PC-3 (cell line): Measurements from ENCODE around the gene DYSF. TPM values are rescaled to one million over a fixed set of nuclear protein-coding genes. Genes with fewer than 3 reads are reported as not detected.

Source experiments
- ATAC-seq: fragments of 200-7000 bp; cut with Tn5 transposase; 2 replicates; pipeline ENCODE4 v1.9.1; 2020; ENCODE audit warnings: mild to moderate bottlenecking, moderate library complexity
- BruUV-seq: library from RNA; stranded (reverse); fragments of 400-500 nt; replicated peaks from 2 replicates; lab custom pipeline; 2021; lab: Mats Ljungman, UMichigan
- CTCF ChIA-PET: fragments of 300-600 bp; sonication (Branson Sonifier 250); formaldehyde crosslinking; loops from one replicate; lab custom pipeline; 2022; ENCODE audit warnings: antibody characterized with exemption; lab: Charles Lee
- POLR2A ChIA-PET: fragments of 300-600 bp; sonication (Branson Sonifier 250); formaldehyde crosslinking; loops from one replicate; lab custom pipeline; 2022; ENCODE audit warnings: antibody characterized with exemption; ENCODE audit not compliant: unreplicated experiment; lab: Charles Lee
- DNase-seq: peaks from one replicate; pipeline ENCODE4 v3.0.0-alpha.2; 2015
- H2AFZ ChIP-seq: fragments of 300-600 bp; sonication (generic); 2 replicates; pipeline ENCODE4 v1.6.0; 2016; ENCODE audit warnings: antibody characterized with exemption, low read length
- H3F3A ChIP-seq: fragments of 300-600 bp; sonication (generic); one replicate; pipeline ENCODE4 v1.6.0; 2017; ENCODE audit warnings: antibody characterized with exemption, low read length, control low read depth, mild to moderate bottlenecking; ENCODE audit not compliant: unreplicated experiment
- H3K27ac ChIP-seq: fragments of 300-600 bp; sonication (generic); 2 replicates; pipeline ENCODE4 v1.5.1; 2016; ENCODE audit warnings: mild to moderate bottlenecking, low read length
- H3K27me3 ChIP-seq: fragments of 300-600 bp; sonication (generic); 2 replicates; pipeline ENCODE4 v1.6.1; 2016; ENCODE audit warnings: low read length, mixed read lengths
- H3K36me3 ChIP-seq: fragments of 300-600 bp; sonication (generic); 2 replicates; pipeline ENCODE4 v1.6.1; 2016; ENCODE audit warnings: low read depth, mixed run types, low read length, mixed read lengths
- H3K4me1 ChIP-seq: fragments of 300-600 bp; sonication (generic); 2 replicates; pipeline ENCODE4 v1.5.1; 2016; ENCODE audit warnings: low read length; ENCODE audit not compliant: insufficient read depth
- H3K4me2 ChIP-seq: fragments of 300-600 bp; sonication (generic); 2 replicates; pipeline ENCODE4 v1.6.0; 2016; ENCODE audit warnings: low read length
- H3K4me3 ChIP-seq: fragments of 300-600 bp; sonication (generic); 2 replicates; pipeline ENCODE4 v1.5.1; 2016; ENCODE audit warnings: mild to moderate bottlenecking, low read length, mixed read lengths
- H3K79me2 ChIP-seq: fragments of 300-600 bp; sonication (generic); 2 replicates; pipeline ENCODE4 v1.6.1; 2017; ENCODE audit warnings: low read length, mixed read lengths
- H3K9ac ChIP-seq: fragments of 300-600 bp; sonication (generic); 2 replicates; pipeline ENCODE4 v1.6.0; 2016; ENCODE audit warnings: mild to moderate bottlenecking, low read length
- H3K9me2 ChIP-seq: fragments of 300-600 bp; sonication (generic); replicated peaks from 2 replicates; pipeline ENCODE4 v1.6.1; 2016; ENCODE audit warnings: mixed run types, low read length, mixed read lengths
- H3K9me3 ChIP-seq: fragments of 300-600 bp; sonication (generic); 2 replicates; pipeline ENCODE4 v1.6.1; 2016; ENCODE audit warnings: low read length, mixed read lengths
- H4K20me1 ChIP-seq: fragments of 300-600 bp; sonication (generic); 2 replicates; pipeline ENCODE4 v1.6.1; 2016; ENCODE audit warnings: low read length, mixed read lengths
- CTCF ChIP-seq: fragments of 300-600 bp; sonication (generic); conservative IDR thresholded peaks from 2 replicates; pipeline ENCODE4 v1.5.1; 2017; ENCODE audit warnings: antibody characterized with exemption, low read depth, mild to moderate bottlenecking, low read length
- EZH2 ChIP-seq: fragments of 300-600 bp; sonication (generic); IDR thresholded peaks from one replicate; pipeline ENCODE4 v1.6.1; 2017; ENCODE audit warnings: antibody characterized with exemption, mild to moderate bottlenecking, low read length; ENCODE audit not compliant: unreplicated experiment
- EZH2phosphoT487 ChIP-seq: fragments of 300-600 bp; sonication (generic); IDR thresholded peaks from 2 replicates; pipeline ENCODE4 v1.6.1; 2018; ENCODE audit warnings: mild to moderate bottlenecking, antibody characterized with exemption, low read length, borderline replicate concordance
- intact Hi-C: fragments of 100-400 bp; cut with micrococcal nuclease; formaldehyde crosslinking; loops from 2 replicates; pipeline ENCODE4 v1.9.0; 2023
- total RNA-seq: library from RNA; depleted of rRNA; stranded (reverse); fragments of >200 nt; gene quantifications from 2 replicates; pipeline ENCODE4 v1.2.3, GENCODE V29; 2014

Gene DYSF
- total RNA-seq, 1 experiment from 2014 or later, result 13.0 TPM

GRCh38 chr2:71548646-71549425, 95.5 kb downstream of the DYSF start:
- BruUV-seq, result no TSS peak
- ChIA-PET CTCF (no interaction called here), POLR2A (no interaction called here)
- H3K79me2 ChIP-seq, result no peaks in the 10 kb centered on the region
- intact Hi-C loops, result loop anchor here (5.0 to 10.0 kb wide), 4 partner anchors 248 to 1338 kb away; partner anchors contain the start of gene SPR
- no peaks in the 10 kb centered on the region for H3K27me3 ChIP-seq
- no peaks in the 10 kb centered on the region for H3K9me3 ChIP-seq
- no peaks in the 10 kb centered on the region for H3K9me2 ChIP-seq
- TF ChIP-seq EZH2phosphoT487 (no peak), CTCF (peak; percentile 81), EZH2 (no peak)
- H3K9ac ChIP-seq, result no peak overlapping the region
- no peak overlapping the region for H2AFZ ChIP-seq
- H4K20me1 ChIP-seq, result no peaks in the 10 kb centered on the region
- peak; percentile 63 for DNase-seq
- no peak overlapping the region for H3K4me2 ChIP-seq
- H3K27ac ChIP-seq, result no peak overlapping the region
- no peaks in the 10 kb centered on the region for H3F3A ChIP-seq
- peaks cover 9% of the 10 kb centered on the region; the same call in 1 of the 2 replicates for H3K4me1 ChIP-seq
- ATAC-seq, result peak; percentile 42; the same call in 1 of the 2 replicates
- no peak overlapping the region for H3K4me3 ChIP-seq
- no peaks in the 10 kb centered on the region for H3K36me3 ChIP-seq

DNA sequence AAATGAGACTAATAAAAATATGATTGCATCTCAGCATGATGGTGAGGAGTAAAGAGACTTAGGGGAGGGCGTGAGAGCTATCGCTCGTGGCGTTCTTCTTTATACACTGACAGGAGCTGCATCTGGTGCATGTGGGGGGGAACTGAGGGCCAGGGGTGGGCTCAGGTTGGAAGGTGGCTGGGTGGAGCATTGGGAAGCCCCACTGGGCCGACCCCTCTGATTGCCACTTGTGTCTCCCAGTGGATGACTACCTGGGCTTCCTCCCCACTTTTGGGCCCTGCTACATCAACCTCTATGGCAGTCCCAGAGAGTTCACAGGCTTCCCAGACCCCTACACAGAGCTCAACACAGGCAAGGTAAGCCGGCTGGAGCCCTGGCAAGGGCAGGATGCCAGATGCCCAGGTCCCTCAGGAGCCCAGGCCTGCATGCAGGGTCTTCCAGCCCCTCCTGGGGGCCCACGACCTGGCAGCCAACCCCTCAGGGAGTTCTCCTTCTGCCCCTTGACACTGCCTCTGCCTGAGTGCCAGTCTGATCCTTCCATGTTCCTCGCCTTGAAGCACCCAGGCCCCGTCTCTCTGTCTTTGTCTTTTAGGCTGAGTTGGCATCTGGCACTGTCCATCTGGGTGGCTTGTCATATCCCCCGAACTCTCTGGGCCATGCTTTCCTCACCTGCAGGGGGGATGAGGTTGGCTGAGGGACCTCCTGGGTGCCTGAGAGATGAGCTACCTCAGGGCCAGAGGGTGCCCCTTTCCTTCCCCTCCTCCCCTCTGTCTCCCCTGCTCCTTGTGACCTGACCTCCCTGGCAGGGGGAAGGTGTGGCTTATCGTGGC, 97.7 kb downstream of the DYSF start:
- no peak for ATAC-seq
- BruUV-seq, result no TSS peak
- POLR2A ChIA-PET, result no interaction called here
- Histone ChIP-seq H3F3A (no peaks in the 10 kb centered on the region), H3K4me3 (no peak overlapping the region), H3K4me1 (no peaks in the 10 kb centered on the region), H3K27ac (no peak overlapping the region), H2AFZ (no peak overlapping the region), H3K9me3 (no peaks in the 10 kb centered on the region), H3K4me2 (no peak overlapping the region), H3K79me2 (no peaks in the 10 kb centered on the region), H4K20me1 (no peaks in the 10 kb centered on the region), H3K9ac (no peak overlapping the region), H3K36me3 (no peaks in the 10 kb centered on the region), H3K27me3 (no peaks in the 10 kb centered on the region), H3K9me2 (no peaks in the 10 kb centered on the region)
- TF ChIP-seq CTCF, result no peak
- TF ChIP-seq EZH2phosphoT487, result no peak
- TF ChIP-seq EZH2, result no peak
- no peak for DNase-seq
- intact Hi-C loops, result no loop called here
- CTCF ChIA-PET, result no interaction called here

DNA sequence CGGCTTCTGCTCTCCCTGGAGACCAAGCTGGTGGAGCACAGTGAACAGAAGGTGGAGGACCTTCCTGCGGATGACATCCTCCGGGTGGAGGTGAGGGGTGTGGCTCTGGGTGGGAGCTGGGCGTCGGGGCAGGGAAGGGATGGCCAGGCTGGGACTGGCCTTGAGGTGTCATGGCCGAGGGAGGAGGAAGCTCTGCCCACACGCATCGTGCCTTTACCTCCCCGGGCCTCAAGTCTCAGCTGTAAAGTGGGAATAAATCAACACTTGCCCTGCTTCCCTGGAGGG, 98.2 kb downstream of the DYSF start:
- Histone ChIP-seq H4K20me1 (no peaks in the 10 kb centered on the region), H3K9ac (no peak overlapping the region), H3K9me2 (no peaks in the 10 kb centered on the region), H3K4me3 (no peak overlapping the region), H3K9me3 (no peaks in the 10 kb centered on the region), H3K36me3 (no peaks in the 10 kb centered on the region), H2AFZ (no peak overlapping the region), H3K79me2 (no peaks in the 10 kb centered on the region), H3K27ac (no peak overlapping the region), H3K27me3 (no peaks in the 10 kb centered on the region), H3F3A (no peaks in the 10 kb centered on the region), H3K4me2 (no peak overlapping the region), H3K4me1 (no peaks in the 10 kb centered on the region)
- TF ChIP-seq EZH2 (no peak), CTCF (no peak), EZH2phosphoT487 (no peak)
- POLR2A ChIA-PET, result no interaction called here
- BruUV-seq, result no TSS peak
- DNase-seq (no peak), ATAC-seq (no peak)
- CTCF ChIA-PET, result no interaction called here
- intact Hi-C loops, result no loop called here
